GM21786 (cell line): ENCODE measurements around the gene ARID1B.
A peak's percentile ranks its signal among the peaks of the same experiment; 100 is the strongest.

ENCODE experiments used
- ATAC-seq: cut with Tn5 transposase; IDR thresholded peaks from one replicate; pipeline ENCODE4 v1.9.1; 2021; ENCODE audit not compliant: unreplicated experiment

ARID1B gene

DNA sequence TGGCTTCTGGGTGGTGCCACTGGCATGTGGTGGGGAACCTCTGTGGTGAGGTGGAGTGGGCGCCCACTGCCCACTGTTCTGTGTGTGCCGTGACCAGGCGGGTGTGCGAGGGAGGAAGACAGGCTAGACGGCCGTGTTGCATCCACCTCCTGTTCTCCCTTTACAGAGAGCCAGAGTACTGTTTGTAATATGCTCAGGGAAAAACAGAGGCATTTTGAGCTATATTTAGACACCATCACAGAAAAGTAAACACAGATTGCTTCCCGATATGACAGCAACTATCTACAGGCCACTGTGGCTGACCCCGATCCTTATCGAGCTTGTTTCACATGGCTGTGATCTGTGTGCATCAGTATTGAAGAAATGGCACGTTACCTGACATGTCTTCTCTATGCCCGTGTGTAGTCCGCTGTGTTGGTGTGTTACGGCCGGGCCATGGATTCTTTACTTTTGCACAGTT lies 45.6 kb downstream of the ARID1B start:
- ATAC-seq, result no peak

DNA sequence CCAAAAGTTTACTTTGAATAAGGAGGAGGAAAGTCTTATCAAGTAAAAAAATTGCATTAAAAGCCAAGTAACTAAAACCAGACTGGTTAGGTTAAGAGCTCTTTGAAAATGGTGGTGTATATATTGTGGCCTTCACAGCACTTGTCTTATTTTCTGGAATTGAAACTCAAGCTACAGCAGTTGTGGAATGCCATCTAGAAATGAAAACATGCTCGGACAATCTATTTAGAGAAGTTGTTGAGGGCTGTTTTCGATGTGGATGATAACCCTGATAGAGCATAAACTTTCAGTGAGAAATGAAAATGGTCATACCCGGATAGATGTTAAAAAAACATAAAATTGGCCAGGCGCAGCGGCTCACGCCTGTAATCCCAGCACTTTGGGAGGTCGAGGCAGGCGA lies 47.0 kb downstream of the ARID1B start:
- ATAC-seq, result no peak

DNA sequence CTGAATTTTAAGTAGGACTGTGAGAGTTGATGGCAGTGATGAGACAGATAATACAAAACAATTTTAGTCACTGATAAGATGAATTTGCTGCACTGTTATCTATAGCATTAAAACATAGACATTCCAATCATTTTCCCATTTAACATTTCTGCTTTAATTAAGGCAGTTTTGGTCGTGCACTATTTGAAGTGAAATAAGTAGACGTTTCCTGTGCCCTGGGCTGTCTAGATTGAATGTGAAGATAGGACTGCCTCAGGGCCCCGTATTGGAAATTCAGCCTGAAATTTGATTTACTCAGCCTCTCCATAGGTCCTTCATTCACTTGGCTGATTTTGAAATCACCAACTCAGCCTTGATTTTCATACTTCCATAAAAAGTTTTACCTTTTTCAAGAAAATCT lies 48.3 kb downstream of the ARID1B start:
- ATAC-seq, result no peak

DNA sequence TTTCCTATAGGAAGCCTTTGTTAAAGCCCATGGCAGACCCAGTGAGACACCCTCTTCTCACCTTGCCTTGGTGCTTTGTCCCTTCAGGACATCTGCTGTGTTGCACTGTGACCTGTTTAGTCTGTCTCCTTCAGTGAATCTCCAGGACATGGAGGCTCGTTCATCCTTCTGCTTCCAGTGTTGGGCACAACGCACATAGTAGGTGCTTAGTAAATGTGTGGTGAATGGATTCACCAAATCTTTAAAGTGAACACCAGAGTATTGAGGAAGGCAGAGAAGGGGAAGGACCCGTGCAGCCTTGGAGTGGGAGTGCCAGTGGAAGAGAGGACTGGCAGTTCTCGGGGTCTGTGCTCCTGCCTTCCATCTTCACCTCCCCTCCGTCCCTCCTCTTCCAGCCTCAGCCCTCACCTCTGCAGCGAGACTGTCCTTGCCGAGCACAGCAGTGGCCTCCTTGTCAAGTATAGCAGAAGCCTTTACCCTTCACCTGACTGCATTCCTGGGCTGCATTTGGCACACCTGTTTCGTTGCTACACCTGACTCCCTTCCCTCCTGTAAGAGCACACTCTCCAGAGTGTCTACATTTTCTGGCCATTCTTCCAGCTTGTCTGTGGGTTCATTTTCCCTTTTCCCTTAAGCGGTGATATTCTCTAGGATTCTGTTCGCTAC lies 49.2 kb downstream of the ARID1B start:
- ATAC-seq, result no peak

DNA sequence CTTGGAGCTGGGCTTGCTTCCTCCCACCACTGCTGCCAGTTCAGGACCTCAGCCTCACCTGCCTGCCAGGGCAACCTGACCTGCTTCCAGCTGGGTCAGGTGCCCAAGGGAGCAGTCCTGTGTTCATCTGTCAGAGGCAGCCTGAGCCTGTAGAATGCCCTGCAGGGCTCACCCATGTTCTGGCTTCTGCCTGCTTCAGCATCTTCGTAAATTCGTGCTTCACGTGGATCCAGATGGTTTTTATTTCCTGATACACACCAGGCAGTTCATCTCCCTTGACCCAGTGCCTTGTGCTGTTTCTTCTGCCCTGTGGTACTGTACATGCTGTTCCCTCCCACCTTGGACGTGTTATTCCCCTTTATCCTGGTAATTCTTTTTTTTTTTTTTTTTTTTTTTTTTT lies 50.2 kb downstream of the ARID1B start:
- ATAC-seq, result no peak

DNA sequence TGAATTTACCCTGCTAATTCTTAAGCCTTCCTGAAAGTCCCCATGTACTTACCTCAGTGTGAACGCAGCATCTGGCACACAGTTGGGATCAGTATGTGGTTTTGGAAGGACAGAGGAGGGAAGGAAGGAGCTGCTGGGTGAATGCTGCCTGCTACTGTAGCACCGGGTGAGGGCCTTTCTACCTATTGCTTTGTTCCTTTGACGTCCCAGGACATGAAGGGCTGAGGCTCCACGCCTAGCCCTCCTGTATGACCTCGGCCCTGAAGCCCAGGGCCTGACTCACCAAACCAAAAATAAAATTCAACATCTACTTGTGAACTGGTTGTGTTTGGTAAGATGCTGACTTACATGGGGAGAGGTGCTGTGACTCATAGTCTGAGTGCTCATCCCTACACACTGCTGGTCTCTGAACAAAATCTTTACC lies 51.1 kb downstream of the ARID1B start:
- peak; percentile 54 for ATAC-seq

DNA sequence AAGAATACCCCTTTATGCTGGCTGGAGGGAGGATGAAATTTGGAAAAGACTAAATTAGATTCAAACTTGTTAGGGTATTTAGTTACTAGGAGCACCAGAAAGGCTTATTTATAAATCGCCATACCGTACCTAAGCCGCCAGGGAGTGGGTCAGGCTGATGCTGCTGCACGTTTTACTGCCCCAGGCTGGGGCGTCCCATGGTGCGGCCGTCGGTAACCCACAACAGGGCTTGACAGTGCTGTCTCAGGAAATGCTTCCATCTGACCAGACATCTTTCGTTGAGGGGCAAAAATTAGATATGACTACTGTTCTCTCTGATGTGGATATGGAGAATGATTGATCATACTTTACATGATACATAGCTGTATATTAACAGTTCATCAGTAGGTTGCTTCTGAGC lies 52.9 kb downstream of the ARID1B start:
- ATAC-seq, result no peak

DNA sequence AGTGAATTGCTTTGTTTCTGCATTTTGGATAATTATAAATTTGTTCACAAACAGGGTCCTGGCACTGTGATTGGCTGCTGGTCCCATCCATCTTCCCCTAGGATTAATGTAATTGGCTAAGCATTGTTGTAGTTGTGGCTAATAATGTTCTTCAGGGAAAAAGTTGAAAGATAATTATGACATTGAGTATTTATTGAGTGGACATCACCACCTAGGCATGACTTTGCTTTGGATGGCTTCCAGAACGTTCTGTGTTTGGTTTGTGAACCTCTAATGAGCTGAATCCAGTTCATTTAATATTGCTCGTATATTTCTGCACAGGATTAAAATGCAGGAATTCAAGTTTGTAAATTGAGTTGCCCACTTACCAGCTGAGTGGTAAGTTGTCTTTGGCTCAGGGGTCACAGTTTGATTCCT lies 55.1 kb downstream of the ARID1B start:
- no peak for ATAC-seq

DNA sequence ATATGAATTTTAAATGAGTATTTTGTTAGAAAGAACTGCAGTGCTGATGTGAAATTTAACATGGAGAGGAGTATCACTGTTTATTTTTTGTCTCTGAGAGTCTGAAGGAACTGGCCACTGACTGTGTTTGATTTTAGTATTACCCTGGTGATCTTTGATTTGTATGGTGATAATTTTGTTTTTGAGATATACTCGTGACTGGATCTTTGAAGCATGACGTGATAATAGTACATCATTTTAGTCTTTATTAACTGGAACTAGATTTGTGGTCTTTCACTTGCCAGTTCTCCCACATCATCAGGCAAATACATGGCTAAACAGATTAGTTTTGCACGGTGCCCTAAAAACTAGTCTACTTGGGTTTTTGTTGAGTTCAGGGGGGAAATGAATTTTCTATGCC lies 55.5 kb downstream of the ARID1B start:
- no peak for ATAC-seq

DNA sequence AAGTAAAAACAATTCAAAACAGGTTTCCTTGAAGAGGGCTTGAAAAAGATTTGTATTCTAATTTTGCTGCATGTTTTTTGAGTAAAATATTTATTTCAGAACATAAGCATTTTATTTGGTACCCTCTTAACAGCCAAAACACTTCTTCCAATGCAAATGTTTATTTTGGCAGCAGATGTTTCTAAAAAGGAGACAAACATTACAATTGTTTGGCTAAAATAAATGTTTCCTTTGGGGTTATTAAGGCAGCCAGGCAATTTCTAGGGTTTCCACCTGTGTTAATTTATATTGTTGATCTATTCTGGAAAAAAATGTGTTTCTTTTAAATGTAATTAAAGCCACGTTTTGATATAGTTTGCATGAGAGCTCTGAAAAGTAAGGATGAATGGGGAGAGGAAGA lies 56.6 kb downstream of the ARID1B start:
- no peak for ATAC-seq

DNA sequence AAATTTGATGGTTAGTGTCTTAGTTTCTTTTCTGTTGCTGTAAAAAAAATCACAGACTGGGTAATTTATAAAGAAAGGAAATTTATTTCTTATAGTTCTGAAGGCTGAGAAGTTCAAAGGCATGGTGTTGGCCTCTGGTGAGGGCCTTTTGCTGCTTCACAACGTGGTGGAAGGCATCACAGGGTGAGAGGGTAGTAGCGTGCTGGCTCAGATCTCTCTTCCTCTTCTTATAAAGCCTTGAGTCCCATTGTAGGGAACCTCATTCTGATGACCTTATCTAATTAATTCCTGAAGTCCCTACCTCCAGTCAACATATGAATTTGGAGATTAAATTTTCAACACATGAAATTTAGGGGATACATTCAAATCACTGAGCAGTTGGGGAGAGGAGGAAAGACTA lies 62.0 kb downstream of the ARID1B start:
- ATAC-seq, result no peak

DNA sequence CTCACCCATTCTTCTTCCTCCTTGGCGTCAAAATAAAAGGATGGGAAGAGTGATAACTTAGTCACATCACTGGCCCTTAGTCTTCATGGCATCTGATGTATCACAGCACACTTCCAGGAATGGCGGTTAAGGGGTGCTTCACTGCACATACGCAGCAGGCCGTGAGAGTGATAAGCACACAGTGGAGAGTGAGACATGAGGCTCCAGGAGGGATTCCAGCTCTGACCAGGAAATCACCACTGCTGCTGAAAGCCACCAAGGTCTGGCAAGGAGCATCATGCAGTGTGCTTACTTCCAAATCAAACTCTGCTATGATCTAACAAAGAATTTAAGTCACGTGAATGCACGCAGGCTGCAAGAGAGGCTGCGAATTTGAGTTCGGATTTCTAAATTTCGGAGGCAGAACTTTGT lies 62.4 kb downstream of the ARID1B start:
- ATAC-seq, result no peak

DNA sequence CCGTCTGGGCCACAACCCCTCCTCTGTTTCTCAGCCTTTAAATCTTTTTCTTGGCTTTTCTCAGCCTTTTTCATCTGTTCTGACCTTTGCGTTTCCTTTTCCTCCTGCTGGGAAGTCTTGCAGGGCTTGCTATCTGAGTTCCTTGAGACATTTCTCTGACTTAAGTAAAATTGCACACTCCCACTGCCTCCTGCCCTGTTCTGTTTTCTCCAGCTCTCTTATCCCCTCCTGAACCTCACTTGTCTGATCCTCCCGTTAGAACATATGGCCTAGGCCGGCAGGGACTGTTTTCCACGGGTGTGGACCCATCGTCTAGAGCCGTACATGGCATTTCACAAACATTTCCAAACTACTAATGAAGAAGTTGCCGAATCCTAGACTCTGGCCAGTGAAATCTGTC lies 63.0 kb downstream of the ARID1B start:
- no peak for ATAC-seq

DNA sequence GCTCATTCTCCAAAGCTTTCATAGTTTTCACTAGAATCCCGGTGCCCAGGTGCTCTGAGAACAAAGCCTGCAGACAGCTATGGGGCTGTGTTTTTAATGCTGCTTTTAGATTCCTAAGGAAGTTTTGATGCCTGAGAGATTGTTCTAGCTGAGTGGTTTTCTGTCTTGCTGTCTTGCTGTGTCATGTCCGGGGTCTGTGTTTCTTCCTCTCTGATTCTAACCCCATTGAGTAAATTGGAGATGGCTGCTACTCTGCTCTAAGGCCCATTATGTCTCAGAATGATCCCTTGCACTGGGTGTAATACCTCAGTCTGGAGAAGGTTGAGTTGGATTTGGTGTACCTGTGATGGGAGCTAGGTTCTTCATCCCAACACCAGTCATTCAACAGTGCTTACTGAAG lies 63.4 kb downstream of the ARID1B start:
- ATAC-seq, result no peak

DNA sequence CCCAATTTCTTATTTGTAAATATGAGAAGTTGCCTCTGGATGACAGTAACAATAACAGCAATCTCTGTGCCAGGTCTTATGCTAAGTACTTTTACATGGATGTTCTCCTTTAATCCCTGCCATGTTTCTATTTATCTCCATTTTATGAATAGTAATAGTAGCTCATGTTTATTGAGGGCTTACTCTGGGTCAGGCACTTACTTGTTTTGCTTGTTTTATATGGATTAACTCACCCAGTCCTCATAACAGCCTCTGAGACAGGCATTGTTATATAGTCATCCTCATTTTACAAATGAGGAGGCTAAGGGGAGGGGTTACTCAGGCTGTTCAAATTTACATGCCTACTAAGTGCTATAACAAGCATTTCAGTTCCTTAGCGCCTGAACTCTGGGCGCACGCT lies 64.3 kb downstream of the ARID1B start:
- ATAC-seq, result no peak

DNA sequence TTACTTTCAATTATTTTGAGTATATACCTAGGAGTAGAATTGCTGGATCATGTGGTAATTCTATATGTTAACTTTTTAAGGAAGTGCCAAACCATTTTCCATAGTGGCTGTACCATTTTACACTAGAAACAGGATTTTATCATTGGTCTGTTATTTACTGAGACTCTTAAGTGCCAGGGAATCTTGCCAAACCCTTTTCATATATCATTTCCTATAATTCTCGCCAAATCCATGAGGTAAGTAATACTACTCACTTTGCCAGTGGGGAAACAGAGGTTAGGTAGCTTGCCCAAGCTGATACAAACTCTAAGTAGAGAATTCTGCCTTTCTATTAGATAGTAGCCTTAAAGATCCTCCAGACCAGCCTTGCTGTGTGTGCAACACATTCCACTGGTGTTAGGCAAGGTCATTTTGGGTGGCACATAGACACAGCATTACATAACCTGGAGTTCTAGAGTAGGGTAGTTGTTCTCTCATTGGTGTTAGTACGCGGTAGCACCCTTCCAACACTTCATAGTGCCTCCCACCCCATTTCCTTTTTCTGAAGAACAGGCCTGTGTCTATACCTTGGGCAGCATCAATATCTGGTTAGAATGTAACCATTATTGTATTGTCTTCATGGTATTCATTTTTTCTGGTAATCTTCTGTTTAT lies 65.5 kb downstream of the ARID1B start:
- no peak for ATAC-seq

DNA sequence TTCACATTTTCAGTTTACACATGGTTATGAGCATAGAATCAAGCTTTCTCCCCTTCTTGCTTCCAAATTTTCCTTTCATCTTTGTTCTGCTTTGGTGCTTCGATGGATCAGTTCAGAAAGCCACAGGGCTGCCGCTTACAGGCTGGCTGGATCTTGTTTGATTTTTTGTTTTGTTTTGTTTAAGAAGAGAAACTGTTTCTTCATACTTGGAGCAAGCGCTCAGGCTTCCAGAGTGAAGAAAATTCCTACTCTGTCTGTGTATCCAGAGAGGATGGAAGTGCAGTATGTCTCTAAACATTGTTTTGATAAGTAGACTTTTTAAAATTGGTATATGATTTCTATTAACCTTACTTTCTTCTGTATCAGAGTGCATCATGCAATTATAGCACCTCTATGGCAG lies 66.9 kb downstream of the ARID1B start:
- ATAC-seq, result no peak

DNA sequence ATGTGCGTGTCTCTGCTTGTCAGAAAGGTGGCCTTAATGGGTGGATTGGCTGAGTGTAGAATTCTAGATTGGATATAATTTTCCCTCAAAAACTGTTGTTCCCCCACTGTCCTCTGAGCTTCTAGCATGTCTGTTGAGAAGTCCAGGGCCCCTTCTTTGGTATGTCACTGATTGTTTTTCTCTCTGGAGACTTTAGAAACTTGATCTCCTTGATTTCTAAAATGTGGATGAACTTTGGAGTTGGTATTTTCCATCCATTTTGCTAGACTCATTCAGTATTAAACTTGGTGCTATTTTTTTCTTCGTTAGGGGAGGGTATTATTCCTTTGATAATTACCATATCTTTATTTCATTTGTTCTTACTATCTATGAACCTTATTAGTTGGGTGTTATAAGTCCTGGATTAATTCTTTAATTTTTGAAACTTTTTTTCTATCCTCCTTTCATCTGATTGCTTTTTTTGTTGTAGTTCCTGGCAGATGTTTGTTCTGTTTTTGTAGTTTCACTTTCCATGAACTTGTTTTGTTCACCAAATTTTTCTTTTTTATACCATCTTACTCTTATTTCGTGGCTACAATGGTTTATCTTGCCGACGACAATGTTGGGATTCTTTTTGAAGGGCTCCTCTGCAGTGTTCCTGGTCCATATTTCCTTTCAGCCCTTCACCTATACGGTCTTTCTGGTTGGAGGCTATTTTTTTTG lies 68.4 kb downstream of the ARID1B start:
- ATAC-seq, result no peak

DNA sequence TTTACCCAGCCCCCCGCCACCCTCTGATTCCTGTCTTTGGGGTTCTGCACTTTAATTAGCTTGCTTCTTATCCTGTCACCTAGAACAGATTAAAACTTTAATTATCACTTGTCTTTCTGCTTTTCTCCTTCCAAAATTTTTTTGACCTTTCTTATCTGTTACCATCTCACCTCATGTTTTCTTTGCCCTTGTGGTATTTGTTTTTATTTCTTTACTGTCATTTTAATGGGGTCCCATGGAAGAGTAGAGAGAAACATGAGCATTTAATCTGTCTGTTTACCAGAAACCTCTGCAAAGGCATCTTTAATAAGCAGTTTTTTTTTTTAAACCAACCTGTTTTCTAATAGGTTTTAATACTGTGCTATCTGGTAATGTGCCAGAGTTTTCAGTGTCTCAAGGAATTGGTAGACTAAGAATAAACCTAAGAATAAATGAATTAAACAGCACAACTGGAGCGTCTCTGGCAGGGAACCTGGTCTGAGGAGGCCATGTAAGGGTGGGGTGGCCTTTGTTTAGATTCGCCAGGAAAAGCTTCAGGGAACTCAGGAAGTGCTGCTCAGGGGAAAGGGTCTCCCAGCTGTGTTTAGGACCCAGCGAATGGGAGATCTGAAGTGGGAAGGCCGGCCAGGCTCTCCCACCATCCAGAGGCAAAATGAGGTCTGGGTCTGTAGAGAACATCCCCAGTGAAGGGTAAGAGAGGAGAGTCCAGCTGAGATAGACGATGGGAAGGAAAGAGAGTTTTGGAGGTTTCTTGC lies 69.8 kb downstream of the ARID1B start:
- ATAC-seq, result no peak

DNA sequence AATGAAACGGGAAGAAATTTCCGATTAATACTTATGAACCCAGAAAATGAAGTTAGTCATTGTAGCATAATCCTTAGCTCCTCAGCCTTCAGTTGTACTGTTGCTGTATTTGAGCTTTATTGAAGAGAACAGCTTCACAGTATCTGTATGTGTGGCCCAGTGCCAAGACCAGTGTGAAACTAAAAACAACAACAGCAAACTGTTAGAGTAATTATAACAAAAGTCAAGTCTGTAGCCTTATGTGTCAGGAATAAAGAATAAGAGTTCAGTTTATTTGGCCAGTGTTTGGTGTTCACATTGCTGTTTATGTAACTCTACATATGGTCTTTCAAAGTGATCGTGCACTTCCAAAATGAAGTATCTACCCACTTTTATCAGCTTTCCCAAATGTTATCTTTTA lies 70.9 kb downstream of the ARID1B start:
- ATAC-seq, result no peak

DNA sequence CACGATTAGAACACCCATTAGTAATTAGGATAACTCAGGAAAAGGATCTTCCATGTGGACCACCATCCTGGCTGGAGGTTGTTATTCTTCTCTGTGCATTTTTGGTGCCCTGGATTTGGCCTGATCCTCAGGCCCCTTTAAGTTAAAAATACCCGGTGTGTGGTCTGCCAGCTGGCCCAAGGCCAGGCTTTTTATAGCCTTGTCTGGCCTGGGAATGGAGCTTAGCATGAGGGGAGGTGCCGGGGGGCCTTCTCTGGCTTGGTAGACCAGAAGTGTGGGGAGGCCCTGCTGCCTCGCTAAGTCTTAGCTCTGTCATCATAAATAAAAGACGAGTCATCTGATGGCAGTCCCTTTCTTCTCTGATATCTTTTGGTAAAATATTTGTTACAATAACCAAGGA lies 71.4 kb downstream of the ARID1B start:
- no peak for ATAC-seq

DNA sequence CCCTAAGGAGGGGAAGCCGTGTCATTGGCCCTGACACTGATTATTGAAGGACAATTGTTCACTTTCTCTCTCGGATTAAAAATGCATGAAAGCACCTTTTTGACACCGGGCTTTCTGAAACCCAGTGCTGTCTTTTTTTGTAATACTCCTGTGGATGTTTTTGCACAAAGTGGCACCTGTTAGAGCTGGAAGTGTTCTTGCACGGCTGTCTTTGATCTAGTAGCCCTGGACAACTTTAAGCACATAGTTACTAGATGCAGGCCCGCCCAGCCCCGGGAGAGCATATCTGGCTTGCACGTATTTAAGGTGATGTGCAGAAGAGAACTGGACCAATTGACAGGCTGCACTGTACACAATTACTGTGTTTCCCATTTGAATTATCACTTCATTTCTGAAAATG lies 72.6 kb downstream of the ARID1B start:
- ATAC-seq, result no peak
